Adrenal gland (tissue), 5 donors: ENCODE data around the gene SYT4.

ENCODE experiments used
- CTCF ChIP-seq, 6 experiments: fragments of 450-650 bp in 4 of 6; fragments of 200-600 bp in 2 of 6; sonication (generic) in 1 of 6; IDR thresholded peaks; 1 replicate in 5 of 6; 2 replicates in 1 of 6; pipeline versions ENCODE4 v1.5.1 to v1.8.0; 2016 to 2021; ENCODE audit warnings: antibody characterized with exemption in 6 of 6, mild to moderate bottlenecking in 2 of 6, moderate library complexity in 1 of 6
- POLR2A ChIP-seq, 2 donors: fragments of 450-650 bp; IDR thresholded peaks; one replicate each; pipeline ENCODE4 v1.6.1; 2017; ENCODE audit warnings: antibody characterized with exemption in 2 of 2, mild to moderate bottlenecking in 2 of 2, moderate library complexity in 1 of 2
- donor health status: DM: no; HTN: no; CAD: no.

DNA sequence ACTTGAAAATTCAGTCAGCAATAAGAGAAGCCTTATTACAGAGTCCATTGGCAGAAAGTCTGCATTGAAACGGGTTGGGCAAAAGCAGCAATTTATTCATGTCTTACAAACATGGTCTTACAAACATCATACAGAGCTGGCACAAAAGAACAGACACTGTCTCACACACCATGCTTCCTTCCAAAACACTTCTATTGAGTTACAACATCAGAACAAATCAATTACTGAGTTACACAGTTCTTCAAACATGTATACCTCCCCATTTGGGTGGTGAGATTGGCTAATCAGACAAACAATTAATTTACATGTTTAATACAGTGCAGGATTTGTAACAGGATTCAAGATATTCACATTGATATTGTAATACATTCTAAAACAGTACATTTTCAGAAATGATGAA, 9.5 kb downstream of the SYT4 start:
- TF ChIP-seq CTCF (IDR thresholded peaks at IDR 0.05), result no peak
- TF ChIP-seq POLR2A (IDR thresholded peaks at IDR 0.05), result no peak
